ENCODE measurements around the gene ATP2A1.

DNA sequence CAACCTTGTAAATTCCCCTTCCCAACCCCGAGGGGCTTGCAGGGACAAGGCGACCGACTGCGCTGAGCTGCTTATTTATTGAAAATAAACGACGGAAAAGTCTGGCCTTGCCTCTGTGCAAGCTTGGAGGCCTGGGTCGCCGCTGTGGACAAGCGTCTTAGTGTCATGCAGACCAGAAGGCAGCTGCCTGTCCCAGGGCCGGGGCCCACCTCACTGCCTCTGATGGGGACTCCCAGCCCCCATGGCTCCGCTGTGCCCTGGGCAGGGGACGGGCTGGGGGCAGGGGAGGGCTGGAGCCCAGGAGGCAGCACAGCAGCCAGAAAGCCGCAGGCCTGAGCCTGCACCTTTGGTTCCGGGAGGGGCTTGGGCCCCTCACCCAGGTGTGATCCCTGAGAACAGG lies 26.1 kb downstream of the ATP2A1 start:
- TF ChIP-seq, protein P1, sequence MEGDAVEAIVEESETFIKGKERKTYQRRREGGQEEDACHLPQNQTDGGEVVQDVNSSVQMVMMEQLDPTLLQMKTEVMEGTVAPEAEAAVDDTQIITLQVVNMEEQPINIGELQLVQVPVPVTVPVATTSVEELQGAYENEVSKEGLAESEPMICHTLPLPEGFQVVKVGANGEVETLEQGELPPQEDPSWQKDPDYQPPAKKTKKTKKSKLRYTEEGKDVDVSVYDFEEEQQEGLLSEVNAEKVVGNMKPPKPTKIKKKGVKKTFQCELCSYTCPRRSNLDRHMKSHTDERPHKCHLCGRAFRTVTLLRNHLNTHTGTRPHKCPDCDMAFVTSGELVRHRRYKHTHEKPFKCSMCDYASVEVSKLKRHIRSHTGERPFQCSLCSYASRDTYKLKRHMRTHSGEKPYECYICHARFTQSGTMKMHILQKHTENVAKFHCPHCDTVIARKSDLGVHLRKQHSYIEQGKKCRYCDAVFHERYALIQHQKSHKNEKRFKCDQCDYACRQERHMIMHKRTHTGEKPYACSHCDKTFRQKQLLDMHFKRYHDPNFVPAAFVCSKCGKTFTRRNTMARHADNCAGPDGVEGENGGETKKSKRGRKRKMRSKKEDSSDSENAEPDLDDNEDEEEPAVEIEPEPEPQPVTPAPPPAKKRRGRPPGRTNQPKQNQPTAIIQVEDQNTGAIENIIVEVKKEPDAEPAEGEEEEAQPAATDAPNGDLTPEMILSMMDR (IDR thresholded peaks at IDR 0.05) = no peak
- no peak for TF ChIP-seq POLR2A (IDR thresholded peaks at IDR 0.05)

All from uterus (tissue), 2 donors.